ENCODE data around the gene KCNAB1. TPM values are rescaled to one million over a fixed set of nuclear protein-coding genes. Genes with fewer than 3 reads are reported as not detected.

KCNAB1 gene
- total RNA-seq, 1 donor from 2014 or later, result 2.4 TPM

DNA sequence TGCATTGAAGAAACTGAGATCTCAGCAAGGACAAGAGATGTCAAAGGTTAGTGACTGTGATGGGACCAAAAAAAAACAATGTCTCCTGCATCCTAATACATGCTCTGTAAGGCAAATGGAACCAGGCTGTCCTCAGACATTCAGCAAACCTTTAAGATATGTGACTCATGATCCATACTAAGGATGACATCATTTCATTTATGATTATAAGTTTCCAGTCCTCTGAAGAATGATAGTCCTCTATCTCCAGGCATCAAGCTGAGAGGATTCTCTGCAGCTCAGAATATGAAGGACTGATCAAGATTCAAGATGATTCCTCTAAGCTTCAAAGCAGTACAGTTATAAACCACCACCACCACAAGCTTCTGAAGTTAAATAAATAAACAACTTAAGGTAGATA, 386.9 kb downstream of the KCNAB1 start:
- TF ChIP-seq, protein P1, sequence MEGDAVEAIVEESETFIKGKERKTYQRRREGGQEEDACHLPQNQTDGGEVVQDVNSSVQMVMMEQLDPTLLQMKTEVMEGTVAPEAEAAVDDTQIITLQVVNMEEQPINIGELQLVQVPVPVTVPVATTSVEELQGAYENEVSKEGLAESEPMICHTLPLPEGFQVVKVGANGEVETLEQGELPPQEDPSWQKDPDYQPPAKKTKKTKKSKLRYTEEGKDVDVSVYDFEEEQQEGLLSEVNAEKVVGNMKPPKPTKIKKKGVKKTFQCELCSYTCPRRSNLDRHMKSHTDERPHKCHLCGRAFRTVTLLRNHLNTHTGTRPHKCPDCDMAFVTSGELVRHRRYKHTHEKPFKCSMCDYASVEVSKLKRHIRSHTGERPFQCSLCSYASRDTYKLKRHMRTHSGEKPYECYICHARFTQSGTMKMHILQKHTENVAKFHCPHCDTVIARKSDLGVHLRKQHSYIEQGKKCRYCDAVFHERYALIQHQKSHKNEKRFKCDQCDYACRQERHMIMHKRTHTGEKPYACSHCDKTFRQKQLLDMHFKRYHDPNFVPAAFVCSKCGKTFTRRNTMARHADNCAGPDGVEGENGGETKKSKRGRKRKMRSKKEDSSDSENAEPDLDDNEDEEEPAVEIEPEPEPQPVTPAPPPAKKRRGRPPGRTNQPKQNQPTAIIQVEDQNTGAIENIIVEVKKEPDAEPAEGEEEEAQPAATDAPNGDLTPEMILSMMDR (IDR thresholded peaks at IDR 0.05; ENCODE audit: borderline replicate concordance), result no peak
- DNase-seq, result no peak
- no peaks in the 10 kb centered on the region for H3K27me3 ChIP-seq (ENCODE audit: low read depth)
- H3K9me3 ChIP-seq (replicated peaks), result peaks cover 8% of the 10 kb centered on the region
- intact Hi-C loops (cut with micrococcal nuclease), result loop anchor here (5.0 kb wide), 1 partner anchor 355 kb away; no protein-coding TSS in a partner anchor
- no peaks in the 10 kb centered on the region for H3K4me1 ChIP-seq
- H3K36me3 ChIP-seq, result no peaks in the 10 kb centered on the region
- no peak overlapping the region for H3K27ac ChIP-seq (replicated peaks)
- no peak overlapping the region for H3K4me3 ChIP-seq

DNA sequence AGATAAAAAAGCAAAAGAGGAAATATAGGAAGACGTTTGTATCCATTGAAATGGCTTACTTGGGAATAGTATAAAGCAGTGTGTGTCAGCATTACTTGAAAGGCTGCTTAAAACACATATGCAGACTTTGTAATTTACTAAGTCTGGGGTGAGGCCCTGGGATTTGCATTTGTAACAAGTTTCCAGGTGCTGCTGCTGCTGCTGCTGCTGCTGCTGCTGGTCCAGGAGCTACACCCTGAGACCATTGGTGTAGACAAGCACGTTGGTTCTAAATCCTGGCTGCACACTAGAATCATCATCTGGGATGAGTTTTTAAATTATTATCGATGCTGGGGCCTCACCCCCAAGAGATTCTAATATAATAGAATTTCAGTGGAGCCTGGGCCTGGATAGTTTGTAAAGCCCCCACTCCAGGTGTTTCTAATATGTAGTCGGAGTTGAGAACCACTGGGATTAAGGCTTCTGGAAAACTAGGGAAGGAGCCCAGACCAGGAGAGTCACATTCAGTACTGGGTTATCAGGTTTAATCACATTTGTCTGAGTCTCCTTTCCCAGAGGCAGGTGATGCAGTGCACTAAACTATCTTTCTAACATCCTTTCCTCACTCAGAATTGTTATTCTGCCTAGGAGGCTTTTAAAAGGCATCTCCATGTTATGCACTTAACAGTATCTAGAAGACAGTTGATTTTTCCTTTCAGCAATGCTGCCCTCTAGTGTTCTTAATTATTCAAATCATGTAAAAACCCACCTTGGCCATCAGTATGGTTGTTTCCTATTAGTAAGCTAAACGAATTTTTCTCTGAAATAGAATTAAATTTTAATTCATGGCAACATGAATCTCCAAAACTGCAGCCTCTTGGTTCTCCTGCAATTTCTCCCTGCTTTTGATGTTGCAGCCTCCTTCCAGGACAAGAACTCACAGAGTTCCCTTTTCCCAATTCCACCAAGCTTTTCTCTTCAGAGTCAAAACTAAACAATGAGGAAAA, 389.1 kb downstream of the KCNAB1 start:
- H3K9me3 ChIP-seq (replicated peaks), result peaks cover 5% of the 10 kb centered on the region
- H3K4me1 ChIP-seq, result no peaks in the 10 kb centered on the region
- no peaks in the 10 kb centered on the region for H3K36me3 ChIP-seq
- no peak overlapping the region for H3K4me3 ChIP-seq
- TF ChIP-seq, protein P1 (IDR thresholded peaks at IDR 0.05; ENCODE audit: borderline replicate concordance), result peak; percentile 73
- H3K27ac ChIP-seq (replicated peaks), result no peak overlapping the region
- no peak for DNase-seq
- intact Hi-C loops (cut with micrococcal nuclease), result loop anchor here (5.0 to 10.0 kb wide), 2 partner anchors 357 to 475 kb away; no protein-coding TSS in a partner anchor
- H3K27me3 ChIP-seq (ENCODE audit: low read depth), result no peaks in the 10 kb centered on the region

DNA sequence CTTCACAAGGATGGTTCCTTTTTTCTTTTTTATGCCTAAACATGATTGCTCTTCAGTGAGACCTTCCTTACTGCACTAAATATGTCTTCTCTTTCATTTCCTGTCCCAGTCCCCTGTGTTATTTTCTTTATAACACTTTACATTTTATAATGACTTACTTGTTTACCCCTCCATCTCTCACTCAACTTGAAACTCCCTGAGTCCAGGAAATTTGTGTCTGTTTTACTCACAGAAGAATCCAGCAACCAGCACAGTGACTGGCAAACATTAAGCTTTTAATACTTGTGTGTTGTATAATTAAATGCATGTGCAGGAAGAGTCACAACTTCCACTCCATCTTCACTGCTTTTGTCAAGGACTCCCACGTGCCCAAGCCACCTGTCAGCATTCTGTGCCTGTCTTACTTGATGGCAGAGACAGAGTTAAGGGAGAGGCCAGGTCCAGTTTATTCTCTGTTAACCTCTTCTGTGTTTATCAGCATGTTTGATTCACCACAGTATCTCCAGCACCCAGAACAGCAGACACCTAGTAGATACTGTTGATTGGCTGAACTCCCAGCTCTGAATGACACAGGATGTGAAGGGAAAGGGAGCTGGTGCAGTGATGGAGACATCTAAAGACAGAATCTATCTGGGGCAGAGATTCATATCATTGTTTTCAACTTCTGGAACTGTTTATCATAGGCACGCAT, 391.8 kb downstream of the KCNAB1 start:
- TF ChIP-seq, protein P1 (IDR thresholded peaks at IDR 0.05; ENCODE audit: borderline replicate concordance), result no peak
- Histone ChIP-seq H3K9me3 (replicated peaks) (no peaks in the 10 kb centered on the region), H3K4me3 (no peak overlapping the region), H3K27me3 (ENCODE audit: low read depth) (no peaks in the 10 kb centered on the region), H3K4me1 (peaks cover 9% of the 10 kb centered on the region), H3K36me3 (no peaks in the 10 kb centered on the region), H3K27ac (replicated peaks) (no peak overlapping the region)
- no peak for DNase-seq
- intact Hi-C loops (cut with micrococcal nuclease), result loop anchor here (10.0 kb wide), 1 partner anchor 477 kb away; no protein-coding TSS in a partner anchor

DNA sequence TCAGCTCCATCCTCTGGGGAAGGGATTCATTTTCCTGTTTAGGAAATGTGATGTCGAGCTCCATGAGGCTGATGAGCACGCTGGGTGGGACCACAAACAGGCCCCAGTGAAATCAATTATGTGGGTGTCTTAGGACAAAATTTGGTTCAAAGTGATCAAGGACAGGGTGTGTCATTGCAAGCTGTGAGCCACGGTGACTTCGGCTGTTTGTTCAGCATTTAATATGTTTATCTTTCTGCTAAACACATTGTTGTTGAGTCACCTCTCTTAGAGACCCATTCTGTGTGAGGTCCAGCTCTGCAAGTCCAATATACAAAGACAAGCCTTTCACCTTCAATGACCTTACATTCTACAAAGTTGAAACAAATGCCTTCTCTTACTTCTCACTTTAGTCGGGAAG, 393.2 kb downstream of the KCNAB1 start:
- no peak for DNase-seq
- intact Hi-C loops (cut with micrococcal nuclease), result loop anchor here (10.0 kb wide), 1 partner anchor 479 kb away; no protein-coding TSS in a partner anchor
- H3K36me3 ChIP-seq, result no peaks in the 10 kb centered on the region
- no peaks in the 10 kb centered on the region for H3K27me3 ChIP-seq (ENCODE audit: low read depth)
- no peaks in the 10 kb centered on the region for H3K9me3 ChIP-seq (replicated peaks)
- peaks cover 9% of the 10 kb centered on the region for H3K4me1 ChIP-seq
- H3K4me3 ChIP-seq, result no peak overlapping the region
- no peak overlapping the region for H3K27ac ChIP-seq (replicated peaks)
- TF ChIP-seq, protein P1 (IDR thresholded peaks at IDR 0.05; ENCODE audit: borderline replicate concordance), result no peak

DNA sequence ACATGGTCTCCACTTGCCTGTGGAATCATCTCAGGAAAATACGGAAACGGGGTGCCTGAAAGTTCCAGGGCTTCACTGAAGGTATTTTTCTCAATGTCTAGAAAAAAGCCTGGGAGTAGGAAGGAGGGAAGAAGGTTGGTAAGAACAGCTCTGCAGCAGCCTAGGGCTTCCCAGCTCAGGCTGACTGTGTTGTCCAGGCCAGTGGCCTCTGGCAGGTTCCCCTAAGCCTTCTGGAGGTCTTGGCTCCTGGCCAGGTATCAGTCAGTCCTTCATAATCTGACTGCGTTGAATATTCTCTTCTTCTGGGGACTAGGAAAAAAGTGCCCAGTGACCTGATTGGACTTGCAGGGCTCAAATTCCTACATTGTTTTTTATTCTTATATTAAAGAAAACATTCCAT, 395.9 kb downstream of the KCNAB1 start:
- peaks cover 9% of the 10 kb centered on the region for H3K4me1 ChIP-seq
- peak overlapping the region; percentile 34 for H3K27ac ChIP-seq (replicated peaks)
- H3K4me3 ChIP-seq, result no peak overlapping the region
- H3K36me3 ChIP-seq, result no peaks in the 10 kb centered on the region
- H3K27me3 ChIP-seq (ENCODE audit: low read depth), result no peaks in the 10 kb centered on the region
- intact Hi-C loops (cut with micrococcal nuclease), result loop anchor here (10.0 kb wide), 1 partner anchor 481 kb away; no protein-coding TSS in a partner anchor
- H3K9me3 ChIP-seq (replicated peaks), result no peaks in the 10 kb centered on the region
- TF ChIP-seq, protein P1 (IDR thresholded peaks at IDR 0.05; ENCODE audit: borderline replicate concordance), result no peak
- DNase-seq, result peak; percentile 34
